A549 treated with dexamethasone at 1 μM for 4 hours (cell line): ENCODE measurements around the gene CFAP410. TPM values are rescaled to one million over a fixed set of nuclear protein-coding genes. Genes with fewer than 3 reads are reported as not detected.

Experiments
- total RNA-seq: library from RNA; stranded (reverse); fragments of 200-300 nt; extraction: Qiagen RNA extraction; gene quantifications from 5 replicates; pipeline ENCODE4 v1.2.3, GENCODE V29; 2022

The CFAP410 gene
- 5.1 to 8.7 TPM (median 6.7 TPM) in 5 replicates for total RNA-seq

DNA sequence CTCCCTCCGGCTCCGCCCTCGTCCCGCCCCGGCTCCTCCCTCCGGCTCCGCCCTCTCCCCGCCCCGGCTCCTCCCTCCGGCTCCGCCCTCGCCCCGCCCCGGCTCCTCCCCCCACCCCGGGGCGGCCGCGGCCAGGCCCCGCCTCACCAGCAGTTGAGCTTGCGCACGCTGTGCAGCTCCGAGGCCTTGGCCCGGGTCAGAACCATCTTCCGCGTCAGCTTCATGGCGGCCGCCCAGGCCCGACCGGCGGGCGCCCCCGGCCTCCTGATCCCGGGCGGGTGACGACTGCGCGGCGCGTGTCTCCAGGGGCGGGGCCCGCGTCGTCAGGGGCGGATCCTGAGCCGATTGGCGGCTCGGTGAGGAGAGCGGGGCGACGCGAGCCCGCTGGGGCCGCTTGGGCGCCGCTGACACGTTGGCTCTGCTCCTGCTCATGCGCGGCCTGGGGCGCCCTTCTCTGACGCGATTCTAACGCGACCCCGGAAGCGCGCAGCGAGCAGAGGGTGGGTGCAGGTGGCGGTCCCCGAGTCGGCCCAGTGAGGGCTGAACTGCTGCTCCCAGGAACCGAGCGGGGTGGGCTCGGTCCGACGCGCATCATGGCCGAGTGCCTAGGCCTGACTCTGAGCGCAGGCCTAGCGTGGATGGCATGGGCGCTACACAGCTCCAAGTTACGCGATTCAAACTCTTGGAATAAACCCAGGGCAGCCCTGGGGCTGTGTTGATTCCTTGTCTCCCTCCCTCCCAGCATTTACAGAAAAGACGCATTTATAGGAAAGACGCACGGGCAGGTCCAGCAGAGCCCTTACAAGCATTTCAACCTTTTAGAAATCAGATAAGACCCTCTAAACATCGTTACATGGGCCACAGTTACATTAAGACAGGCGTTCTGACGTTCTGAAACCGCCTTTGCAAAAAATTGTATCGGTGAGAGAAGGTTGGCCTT lies at the start of gene CFAP410:
Gene CFAP410, minus strand, starts transcription at position 420 of the 940 bp plus-strand sequence. Its CDS starts 196 bp downstream, at position 224.

DNA sequence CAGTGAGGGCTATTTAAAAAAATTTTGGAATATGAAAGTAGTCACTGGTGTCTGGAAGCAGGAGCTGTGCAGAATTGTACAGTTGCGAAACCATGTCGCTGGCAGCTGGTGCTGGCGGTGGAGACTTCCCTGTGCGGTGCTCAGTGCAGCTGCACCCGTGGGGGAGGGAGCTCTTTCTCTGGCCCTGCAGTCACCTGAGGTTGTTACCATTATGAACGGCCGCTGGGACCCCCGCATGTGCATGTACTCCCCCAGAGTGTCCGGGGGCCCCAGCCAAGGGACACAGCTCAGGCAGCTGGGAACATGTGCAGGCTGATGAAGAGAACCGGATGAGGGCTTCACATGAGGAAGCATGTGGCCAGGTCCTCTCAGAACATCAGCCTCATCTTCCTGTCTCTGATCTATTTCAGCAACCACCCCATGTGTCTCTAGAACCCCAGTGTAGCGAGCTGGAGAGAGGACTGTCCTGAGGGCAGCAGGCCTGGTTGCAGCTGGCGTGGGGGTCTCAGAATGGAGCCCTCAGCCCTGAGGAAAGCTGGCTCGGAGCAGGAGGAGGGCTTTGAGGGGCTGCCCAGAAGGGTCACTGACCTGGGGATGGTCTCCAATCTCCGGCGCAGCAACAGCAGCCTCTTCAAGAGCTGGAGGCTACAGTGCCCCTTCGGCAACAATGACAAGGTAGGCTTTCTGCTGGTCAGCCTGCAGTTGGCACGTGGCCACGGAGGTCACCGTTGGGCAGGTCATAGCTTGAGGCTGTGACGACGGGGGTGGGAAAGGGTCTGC lies 14.2 kb upstream of the CFAP410 start, which contains the start of gene TRPM2:
Gene TRPM2, plus strand, starts transcription at position 431 of the 780 bp plus-strand sequence. Its CDS starts 80 bp downstream, at position 511.

DNA sequence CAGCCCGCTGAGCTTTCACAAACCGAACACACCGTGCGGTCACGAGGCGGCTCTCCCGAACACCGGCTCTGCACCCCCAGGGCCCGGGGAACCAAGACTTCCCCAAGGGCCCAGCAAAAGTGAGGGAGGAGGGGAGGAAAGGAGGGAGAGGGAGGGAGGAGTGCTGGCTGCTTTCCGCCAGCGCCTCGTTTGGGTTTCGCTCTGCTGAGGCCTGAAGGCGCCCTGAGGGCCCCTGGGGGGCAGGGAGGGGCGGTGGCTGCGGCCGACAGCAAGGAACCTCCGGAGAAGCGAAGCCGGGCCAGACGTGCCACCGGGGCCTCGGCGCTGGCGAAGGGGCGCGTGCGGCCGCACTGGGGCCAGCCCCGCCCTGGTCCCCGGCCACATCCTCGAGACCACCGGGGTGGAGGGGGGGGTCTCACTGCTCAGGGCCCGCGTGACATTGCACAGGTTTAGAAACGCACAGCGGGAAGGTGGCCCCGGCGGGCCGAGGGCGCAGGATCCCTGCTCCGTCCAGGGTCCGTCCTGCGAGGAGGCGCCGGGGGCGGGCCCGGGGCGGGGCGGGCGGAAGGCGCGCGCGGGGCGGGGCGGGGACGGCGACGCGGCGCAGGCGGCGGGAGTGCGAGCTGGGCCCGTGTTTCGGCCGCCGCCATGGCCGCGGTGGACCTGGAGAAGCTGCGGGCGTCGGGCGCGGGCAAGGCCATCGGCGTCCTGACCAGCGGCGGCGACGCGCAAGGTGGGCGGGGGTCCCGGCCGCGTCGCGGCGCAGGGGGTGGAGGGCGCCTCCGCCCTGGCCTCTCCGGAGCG lies 39.5 kb downstream of the CFAP410 start, which contains the start of gene PFKL:
Gene PFKL, plus strand, starts transcription at position 596 of the 804 bp plus-strand sequence. Its CDS starts 53 bp downstream, at position 649.

DNA sequence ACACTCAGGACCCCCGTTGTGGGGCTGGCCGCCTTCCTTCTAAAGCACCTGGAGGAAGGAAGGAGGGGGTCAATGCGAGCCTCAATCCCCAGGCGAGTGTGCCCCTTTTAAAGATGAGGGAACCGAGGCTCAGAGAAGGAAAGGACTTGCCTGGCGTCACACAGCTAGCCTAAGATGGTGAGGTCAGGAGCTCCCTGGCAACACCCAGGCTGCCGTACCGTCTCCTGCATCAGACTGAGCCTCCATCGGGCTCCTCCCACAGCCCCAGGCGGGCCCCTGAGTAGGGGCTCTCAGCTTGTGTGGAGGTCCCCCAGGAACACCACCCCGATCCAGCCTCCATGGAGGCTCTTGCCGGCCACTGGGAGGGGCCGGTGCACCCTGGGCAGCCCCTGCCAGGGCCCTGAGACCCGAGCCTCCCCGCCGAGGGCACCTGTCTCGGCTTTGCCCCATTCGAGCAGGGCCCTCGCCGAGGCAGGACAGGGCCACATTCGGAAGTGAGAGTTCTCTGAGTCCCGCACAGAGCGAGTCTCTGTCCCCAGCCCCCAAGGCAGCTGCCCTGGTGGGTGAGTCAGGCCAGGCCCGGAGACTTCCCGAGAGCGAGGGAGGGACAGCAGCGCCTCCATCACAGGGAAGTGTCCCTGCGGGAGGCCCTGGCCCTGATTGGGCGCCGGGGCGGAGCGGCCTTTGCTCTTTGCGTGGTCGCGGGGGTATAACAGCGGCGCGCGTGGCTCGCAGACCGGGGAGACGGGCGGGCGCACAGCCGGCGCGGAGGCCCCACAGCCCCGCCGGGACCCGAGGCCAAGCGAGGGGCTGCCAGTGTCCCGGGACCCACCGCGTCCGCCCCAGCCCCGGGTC lies 53.8 kb downstream of the CFAP410 start, which contains the start of gene AIRE:
Gene AIRE, plus strand, starts transcription at position 739 of the 855 bp plus-strand sequence. CDS start 131 bp downstream, outside the sequence.

Other genes with a start within 250 kb of the CFAP410 start
- gene PWP2, start 232.0 kb downstream of the CFAP410 start, total RNA-seq = 0.41 to 3.2 TPM (median 2.0 TPM) in 5 replicates
- 2.1 to 5.1 TPM (median 3.8 TPM) in 5 replicates for gene GATD3, start 205.7 kb downstream of the CFAP410 start, total RNA-seq
- 4.0 to 5.6 TPM (median 4.5 TPM) in 5 replicates for gene ICOSLG, start 98.4 kb downstream of the CFAP410 start, total RNA-seq
- gene DNMT3L, start 77.5 kb downstream of the CFAP410 start, total RNA-seq = not detected in 5 replicates
- not detected in 5 replicates for gene AIRE, start 53.5 kb downstream of the CFAP410 start, total RNA-seq
- 34.4 to 59.5 TPM (median 51.7 TPM) in 5 replicates for gene PFKL, start 39.3 kb downstream of the CFAP410 start, total RNA-seq
- gene TRPM2, start 14.2 kb upstream of the CFAP410 start, total RNA-seq = 6.5 to 9.8 TPM (median 7.8 TPM) in 5 replicates
- 1.7 to 2.5 TPM (median 2.4 TPM) in 5 replicates for gene LRRC3, start 116.1 kb upstream of the CFAP410 start, total RNA-seq
- not detected in 5 replicates for gene KRTAP10-1, start 200.8 kb upstream of the CFAP410 start, total RNA-seq
- gene KRTAP10-2, start 212.1 kb upstream of the CFAP410 start, total RNA-seq = not detected in 5 replicates
- not detected in 5 replicates for gene KRTAP10-3, start 219.4 kb upstream of the CFAP410 start, total RNA-seq
- not detected in 5 replicates for gene KRTAP10-4, start 234.3 kb upstream of the CFAP410 start, total RNA-seq
- not detected in 5 replicates for gene KRTAP10-5, start 241.2 kb upstream of the CFAP410 start, total RNA-seq